NCI-H524 treated with DMSO at 0.1 percent for 48 hours (cell line): ENCODE results near the gene SYNDIG1.
A peak's percentile ranks its signal among the peaks of the same experiment; 100 is the strongest.

Source experiments
- DNase-seq: peaks from one replicate; lab custom pipeline; 2025; lab: John Stamatoyannopoulos, UW

Gene SYNDIG1

DNA sequence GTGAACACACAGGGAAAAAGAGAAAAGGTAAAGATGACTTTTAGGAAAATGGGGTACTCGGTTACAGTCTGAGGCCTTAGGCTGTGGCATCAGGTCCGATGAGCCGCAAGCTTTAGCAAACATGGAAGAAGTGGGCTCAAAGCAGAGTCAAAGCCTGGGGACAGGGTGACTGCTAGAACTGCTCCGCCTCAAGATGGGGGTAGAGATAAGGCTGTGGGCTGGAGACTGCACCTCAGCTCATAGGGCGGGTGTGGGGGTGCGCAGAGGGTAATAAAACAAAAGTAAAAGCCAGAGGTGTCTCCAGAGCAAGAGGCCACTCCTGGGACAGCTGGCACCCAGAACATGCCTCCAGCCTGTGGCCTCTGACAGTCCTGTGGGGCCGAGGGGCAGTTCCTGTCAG, 21.3 kb upstream of the SYNDIG1 start:
- no peak for DNase-seq

- DNase-seq = no peak
These were observed 20.3 kb upstream of the SYNDIG1 start for GRCh38 chr20:24449026-24449720.

DNA sequence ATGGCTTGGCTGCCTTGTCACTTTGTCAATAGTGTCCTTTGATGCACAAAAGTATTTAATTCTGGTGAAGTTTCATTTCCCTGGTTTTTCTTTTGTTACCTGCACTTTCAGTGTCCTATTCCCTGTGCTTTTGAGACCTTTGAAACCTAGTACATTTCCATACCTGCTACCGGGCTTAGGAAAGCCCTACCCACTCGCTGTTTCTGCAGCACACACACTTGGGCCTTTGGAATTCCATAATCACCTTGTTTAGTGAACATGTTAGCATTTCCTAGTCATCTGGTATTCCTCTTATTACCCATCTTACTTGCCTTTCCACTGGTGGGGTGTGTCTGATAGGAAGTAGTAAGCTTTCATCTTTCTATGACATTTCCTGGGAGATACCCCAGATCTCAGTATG, 19.3 kb upstream of the SYNDIG1 start:
- DNase-seq = no peak

DNA sequence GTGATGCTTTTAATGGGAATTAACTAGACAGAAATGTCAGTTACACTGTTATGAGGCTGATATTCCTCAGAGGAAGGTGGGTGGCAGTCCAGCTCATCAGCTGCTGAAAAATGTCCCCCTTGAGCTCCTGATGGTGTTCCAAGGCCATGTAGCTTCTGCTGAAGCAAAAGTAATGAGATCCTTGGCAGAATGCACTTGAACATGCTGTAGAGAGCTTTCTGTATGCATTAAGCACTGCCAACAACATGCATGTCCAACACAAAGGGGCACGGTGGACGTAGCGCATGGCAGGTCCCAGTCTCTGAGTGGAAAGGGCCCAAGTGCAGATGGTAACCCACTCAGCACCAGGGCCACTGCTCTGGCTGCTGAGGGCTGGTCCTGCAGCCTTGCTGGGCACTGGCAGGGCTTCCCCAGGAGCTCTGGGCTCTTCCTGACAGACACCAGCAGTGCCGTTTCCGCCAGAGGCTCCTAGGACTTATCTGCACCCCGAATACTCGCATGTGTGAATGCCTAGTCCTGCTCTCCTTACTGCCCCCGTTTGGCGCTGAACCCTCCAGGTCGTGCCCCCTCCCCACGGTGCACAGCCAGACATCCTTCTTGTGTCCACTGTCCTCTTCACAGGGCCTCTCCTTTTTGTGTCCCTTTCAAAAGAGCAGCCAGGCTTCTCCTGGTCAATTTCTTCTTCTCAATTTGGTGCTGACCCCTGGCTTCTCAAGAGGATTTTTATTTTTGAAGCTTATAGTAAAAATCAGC, 18.6 kb upstream of the SYNDIG1 start:
- DNase-seq = no peak

- no peak for DNase-seq
These were observed 18.0 kb upstream of the SYNDIG1 start for GRCh38 chr20:24451428-24451827.

DNA sequence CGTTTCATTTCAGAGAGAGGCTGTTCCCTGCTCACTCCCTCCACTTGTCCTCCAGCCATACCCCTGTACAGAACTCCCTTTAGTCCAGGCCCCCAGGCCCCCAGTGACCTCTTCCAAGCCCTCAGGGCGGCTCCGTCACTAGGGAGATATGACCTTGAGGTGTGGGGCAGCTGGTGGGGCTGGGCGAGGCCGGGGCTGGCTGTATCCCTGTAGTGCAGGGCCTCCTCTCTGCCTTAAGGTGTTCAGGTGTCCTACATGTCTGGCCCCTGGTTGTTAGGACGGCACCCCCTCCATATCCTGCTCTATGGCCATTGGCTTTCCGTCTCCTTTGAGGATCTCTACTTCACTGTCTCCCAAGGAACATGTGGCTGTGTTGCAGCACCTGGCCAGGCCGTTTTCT, 17.4 kb upstream of the SYNDIG1 start:
- no peak for DNase-seq

- DNase-seq = no peak
These were observed 16.8 kb upstream of the SYNDIG1 start for GRCh38 chr20:24452498-24453127.

DNA sequence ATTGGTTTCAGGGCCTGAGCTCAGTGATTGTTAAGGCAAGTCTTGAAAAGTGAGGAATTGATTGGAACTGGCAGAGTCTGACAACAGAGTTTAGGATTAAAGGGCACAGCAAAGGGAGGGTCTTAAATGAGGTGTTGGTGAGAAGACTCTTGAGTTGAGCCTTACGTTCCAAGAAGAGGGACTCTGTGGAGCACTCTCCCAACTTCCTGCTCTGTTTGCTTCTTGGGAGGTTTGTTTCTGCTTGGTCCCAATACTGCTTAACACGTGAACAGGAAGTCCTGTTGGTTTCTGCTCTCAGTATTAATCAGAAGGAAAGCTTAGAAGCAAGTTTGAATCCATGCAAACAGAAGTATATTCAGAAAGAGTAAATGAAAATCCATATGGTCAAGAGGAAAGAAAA, 15.6 kb upstream of the SYNDIG1 start:
- no peak for DNase-seq

GRCh38 chr20:24455081-24455480, 14.3 kb upstream of the SYNDIG1 start:
- no peak for DNase-seq

DNA sequence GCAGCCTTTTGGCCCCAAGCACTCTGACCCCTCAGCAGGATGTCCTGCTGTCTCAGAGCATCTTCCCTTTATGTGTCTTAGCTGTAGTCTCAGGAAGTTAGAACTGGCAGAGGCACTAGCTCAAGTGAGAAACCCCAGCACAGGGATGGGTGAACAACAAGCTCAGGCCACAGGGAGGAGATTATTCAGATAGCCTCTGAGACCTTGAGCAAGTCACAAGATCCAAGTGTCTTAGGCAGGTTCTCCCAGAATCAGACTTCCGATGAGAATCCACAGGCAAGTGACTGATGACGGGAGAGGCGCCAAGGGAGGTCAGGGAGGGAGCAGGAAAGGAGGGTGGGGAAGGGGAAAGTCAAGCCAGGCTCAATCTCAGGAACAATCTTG, 13.0 kb upstream of the SYNDIG1 start:
- no peak for DNase-seq

GRCh38 chr20:24458436-24458835, 11.0 kb upstream of the SYNDIG1 start:
- no peak for DNase-seq

DNA sequence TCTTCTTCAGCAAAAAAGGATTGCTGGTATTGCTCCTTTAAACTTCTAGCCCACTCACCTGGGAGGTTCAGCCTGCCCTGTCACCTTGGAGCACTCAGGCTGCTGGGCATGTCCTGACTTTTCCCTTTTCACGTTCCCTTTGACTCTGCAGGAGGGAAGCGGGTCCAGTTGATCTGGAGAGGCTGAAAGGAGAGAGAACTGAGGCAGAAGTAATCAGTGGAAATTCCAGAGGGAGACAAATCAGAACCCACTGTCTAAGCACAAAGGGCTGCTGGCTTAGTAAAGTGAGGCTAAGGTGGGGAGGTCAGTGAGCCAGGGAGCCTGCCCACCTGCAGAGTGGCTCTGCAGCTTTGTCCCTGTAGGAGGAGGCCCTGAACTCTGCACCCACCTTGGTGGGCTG, 9.7 kb upstream of the SYNDIG1 start:
- no peak for DNase-seq

- no peak for DNase-seq
These were observed 8.7 kb upstream of the SYNDIG1 start for GRCh38 chr20:24460712-24461111.

GRCh38 chr20:24461848-24462247, 7.6 kb upstream of the SYNDIG1 start:
- no peak for DNase-seq

- peak; percentile 30 for DNase-seq
These were observed 6.9 kb upstream of the SYNDIG1 start for GRCh38 chr20:24462460-24463010.

- DNase-seq = no peak
These were observed 4.3 kb upstream of the SYNDIG1 start for GRCh38 chr20:24465159-24465558.

DNA sequence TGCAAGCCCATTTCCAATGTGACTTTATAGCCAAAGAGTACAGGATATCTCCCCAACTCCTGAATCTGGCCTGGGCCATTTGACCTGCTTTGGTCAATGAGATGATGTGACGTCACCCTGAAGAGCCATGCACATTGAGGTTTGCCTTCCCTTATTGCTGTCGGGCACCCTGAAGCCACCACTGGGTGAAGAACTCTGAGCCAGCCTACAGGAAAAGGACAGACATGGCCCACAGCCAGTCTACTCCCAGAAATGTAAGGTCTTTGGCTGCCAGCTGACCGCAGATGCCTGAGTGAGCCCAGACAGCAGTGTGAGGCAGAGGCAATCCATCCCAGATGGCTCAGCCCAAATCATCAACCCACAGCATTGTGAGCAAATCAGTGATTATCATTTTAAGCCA, 3.7 kb upstream of the SYNDIG1 start:
- DNase-seq = no peak

DNA sequence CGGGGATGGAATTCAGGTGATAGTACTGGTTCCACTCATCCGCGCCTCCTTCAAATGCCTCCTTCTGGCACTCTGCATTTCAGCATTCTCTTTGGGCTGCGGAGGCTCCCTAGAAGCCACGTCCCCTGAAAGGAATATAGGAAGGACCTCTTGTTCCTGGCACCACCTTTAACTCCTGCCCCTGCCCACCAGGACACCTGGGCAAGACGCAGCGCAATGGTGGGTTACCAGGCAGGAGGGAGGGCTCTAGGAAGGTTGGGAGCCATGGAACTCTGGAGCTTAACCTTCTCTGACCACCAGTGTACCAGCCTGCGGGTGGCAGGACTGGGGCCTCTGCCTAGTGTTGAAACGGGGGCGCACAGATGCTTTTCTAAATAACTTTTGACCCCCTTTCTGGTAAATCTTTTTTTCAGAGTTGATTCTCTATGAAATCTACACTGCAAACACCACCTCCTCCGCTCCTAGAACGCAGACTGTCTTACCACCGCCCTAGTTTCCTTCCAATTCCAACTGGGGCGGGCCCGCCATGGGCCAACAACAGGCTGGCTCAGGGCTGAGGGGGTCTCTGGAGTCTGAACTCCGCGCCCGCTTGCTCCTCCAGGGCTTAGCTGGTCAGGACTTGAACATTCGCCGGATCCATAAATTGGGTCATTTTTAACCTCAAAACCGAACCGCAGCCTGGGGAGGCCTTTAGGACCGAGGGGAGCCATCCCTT, 871 bp upstream of the SYNDIG1 start:
- no peak for DNase-seq

- no peak for DNase-seq
These were observed 691 bp downstream of the SYNDIG1 start for GRCh38 chr20:24469894-24470745.

DNA sequence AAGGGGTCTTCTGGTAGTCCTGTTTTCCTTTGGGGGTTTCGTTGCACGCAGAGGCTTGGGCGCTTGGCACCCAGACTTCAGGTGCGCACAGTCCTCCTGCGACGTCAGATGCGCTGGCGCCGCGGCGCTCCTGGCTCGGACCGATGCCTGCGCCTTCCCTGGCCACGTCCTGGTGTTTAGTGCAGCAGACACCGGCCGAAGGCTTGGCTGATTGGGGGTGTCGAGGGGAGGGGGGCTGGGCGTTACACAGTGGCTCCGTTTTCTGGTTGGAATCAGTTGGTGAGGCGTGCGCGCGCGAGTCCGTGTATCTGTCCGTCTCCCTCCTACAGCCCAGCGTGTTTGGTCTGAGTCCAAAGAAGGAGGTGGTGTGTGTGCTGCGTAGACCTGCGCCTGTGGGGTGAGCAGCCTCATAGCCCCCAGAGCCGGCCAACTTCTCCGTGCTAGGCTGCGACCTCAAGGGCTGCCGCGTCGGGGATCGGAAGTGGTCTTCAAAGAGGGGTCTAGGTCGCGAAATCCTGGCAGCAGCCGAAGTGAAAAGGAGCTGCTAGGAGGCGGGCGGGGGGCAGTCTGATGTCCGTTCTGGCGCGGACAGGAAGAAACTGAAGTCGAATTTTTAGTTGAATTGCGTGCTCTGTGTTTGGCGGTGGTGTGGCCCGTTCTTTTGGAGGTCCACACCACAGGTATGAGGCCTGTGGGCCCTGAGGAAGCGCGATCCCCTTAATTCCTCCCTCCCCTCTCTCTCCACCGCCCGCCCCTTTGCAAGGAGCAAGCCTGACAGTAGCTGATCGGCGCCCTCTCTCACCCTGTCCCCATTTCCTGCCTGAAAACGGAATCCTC, 1.5 kb downstream of the SYNDIG1 start:
- DNase-seq = no peak

DNA sequence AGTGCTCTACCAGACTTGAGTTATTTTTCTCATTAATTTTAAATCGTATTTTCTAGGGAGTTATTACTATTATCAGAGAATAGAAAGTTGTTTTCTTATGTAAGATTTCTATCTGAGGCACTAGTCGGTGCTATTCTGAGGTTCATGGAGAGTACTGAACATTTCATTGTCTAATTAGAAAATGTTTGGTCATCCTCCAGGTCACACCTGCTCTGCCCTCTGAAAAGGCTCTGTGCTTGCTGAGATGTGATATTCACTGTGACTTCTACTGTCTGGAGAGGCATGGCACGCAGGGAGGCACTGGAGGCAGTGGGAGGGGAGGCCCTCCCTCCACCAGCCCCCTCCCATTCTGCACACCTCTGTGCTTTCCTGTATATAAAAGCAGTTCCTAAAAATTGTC, 3.0 kb downstream of the SYNDIG1 start:
- no peak for DNase-seq
